Measurements from ENCODE around the gene CCDC106. TPM values are rescaled to one million over a fixed set of nuclear protein-coding genes. Genes with fewer than 3 reads are reported as not detected.

The CCDC106 gene
- total and polyA plus RNA-seq, 2 of the 4 experiments (the other 2 are of a cell fraction) = 2.3 to 13.6 TPM

GRCh38 chr19:55646889-55647731 lies 902 bp upstream of the CCDC106 start (continued):
- TF ChIP-seq NFE2L2 (IDR thresholded peaks at IDR 0.05; ENCODE audit: low read depth, low read length) = no peak
- TF ChIP-seq POLR2A (IDR thresholded peaks at IDR 0.05; ENCODE audit: low read depth, low read length) = no peak
- TF ChIP-seq RAD21 (IDR thresholded peaks at IDR 0.05; ENCODE audit: low read length) = no peak

GRCh38 chr19:55648585-55649267 lies 714 bp downstream of the CCDC106 start:
- peaks cover 8% of the 10 kb centered on the region for H3K4me1 ChIP-seq (ENCODE audit: control insufficient read depth, insufficient read depth, low read length)
- WGBS, 2 experiments (ENCODE audit: extremely low coverage in 2 of 2, insufficient read length in 1 of 2) = 15% methylated on average over 5 of the region's 25 CpGs; no CpG with 5 or more reads in 1 of the 2 experiments
- no peaks in the 10 kb centered on the region for H3K9me3 ChIP-seq (ENCODE audit: control insufficient read depth, insufficient read depth, low read length)
- peak overlapping the region; percentile 99 for H3K4me2 ChIP-seq (ENCODE audit: low read depth, low read length)
- TF ChIP-seq MXI1 (IDR thresholded peaks at IDR 0.05; ENCODE audit: borderline replicate concordance, low read depth, low read length) (no peak), CHD1 (IDR thresholded peaks at IDR 0.05; ENCODE audit: low read depth, low read length) (no peak), USF2 (IDR thresholded peaks at IDR 0.05; ENCODE audit: low read depth, low read length) (no peak), MAZ (IDR thresholded peaks at IDR 0.05; ENCODE audit: borderline replicate concordance, low read depth, low read length) (no peak), RFX5 (IDR thresholded peaks at IDR 0.05; ENCODE audit: low read depth, low read length) (no peak), CEBPB (IDR thresholded peaks at IDR 0.05; ENCODE audit: low read depth, low read length) (no peak), SMC3 (IDR thresholded peaks at IDR 0.05; ENCODE audit: low read depth, low read length) (no peak), RAD21 (IDR thresholded peaks at IDR 0.05; ENCODE audit: low read length) (no peak), RCOR1 (IDR thresholded peaks at IDR 0.05; ENCODE audit: insufficient replicate concordance, low read length) (no peak)
- TF ChIP-seq, protein P1, sequence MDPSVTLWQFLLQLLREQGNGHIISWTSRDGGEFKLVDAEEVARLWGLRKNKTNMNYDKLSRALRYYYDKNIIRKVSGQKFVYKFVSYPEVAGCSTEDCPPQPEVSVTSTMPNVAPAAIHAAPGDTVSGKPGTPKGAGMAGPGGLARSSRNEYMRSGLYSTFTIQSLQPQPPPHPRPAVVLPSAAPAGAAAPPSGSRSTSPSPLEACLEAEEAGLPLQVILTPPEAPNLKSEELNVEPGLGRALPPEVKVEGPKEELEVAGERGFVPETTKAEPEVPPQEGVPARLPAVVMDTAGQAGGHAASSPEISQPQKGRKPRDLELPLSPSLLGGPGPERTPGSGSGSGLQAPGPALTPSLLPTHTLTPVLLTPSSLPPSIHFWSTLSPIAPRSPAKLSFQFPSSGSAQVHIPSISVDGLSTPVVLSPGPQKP (IDR thresholded peaks at IDR 0.05; ENCODE audit: borderline replicate concordance, low read depth, low read length) = no peak
- POLR2A ChIA-PET (ENCODE audit: unreplicated experiment) = interaction anchor here (0.6 kb wide), 1 partner anchor 33 kb away, joined by 12 read pairs; no protein-coding TSS in a partner anchor
- peak overlapping the region; percentile 86 for H3K4me3 ChIP-seq (ENCODE audit: insufficient read depth, low read depth, low read length)
- H2BK5ac ChIP-seq (ENCODE audit: low read depth, low read length, poor library complexity, severe bottlenecking) = peak overlapping the region; percentile 94
- H3K14ac ChIP-seq (replicated peaks; ENCODE audit: low read depth, low read length) = peak overlapping the region; percentile 94
- peak overlapping the region; percentile 94; the same call in 1 of the 2 replicates for H3K23ac ChIP-seq (ENCODE audit: low read depth, low read length)
- H2BK15ac ChIP-seq (ENCODE audit: low read depth, low read length) = 0 out of 3 replicates have a peak overlapping the region, but pooled peaks have one; percentile 59
- no peak for ATAC-seq (ENCODE audit: low read depth)
- H4K8ac ChIP-seq (ENCODE audit: low read depth in 2 of 2, low read length in 2 of 2) = peak overlapping the region; percentile 92 to 100
- H3K36me3 ChIP-seq (ENCODE audit: control insufficient read depth, insufficient read depth, low read length) = peaks cover 19% of the 10 kb centered on the region
- peak overlapping the region; percentile 92 for H3K4ac ChIP-seq (ENCODE audit: low read depth, low read length)
- DNase-seq = no peak
- no peak overlapping the region for H2BK120ac ChIP-seq (ENCODE audit: low read depth, low read length)
- dilution Hi-C loops (cut with HindIII; ENCODE audit: low sequenced_read_pairs, unreplicated experiment) (no loop called here), intact Hi-C loops (cut with micrococcal nuclease) (no loop called here), in situ Hi-C loops (cut with MboI; ENCODE audit: low sequenced_read_pairs) (loop anchor here (25.0 kb wide), 2 partner anchors 361 to 536 kb away; partner anchors contain the start of genes BRSK1, HSPBP1 and PPP1R12C)
- CTCF ChIA-PET = no interaction called here
- H2AK5ac ChIP-seq (ENCODE audit: low read depth, low read length) = peak overlapping the region; percentile 98
- H3K79me1 ChIP-seq (ENCODE audit: low read depth in 1 of 2, low read length in 2 of 2) = peaks cover 18 to 45% of the 10 kb centered on the region in 2 experiments
- H2BK20ac ChIP-seq (ENCODE audit: low read depth, low read length) = no peak overlapping the region; the same call in 1 of the 2 replicates
- no peaks in the 10 kb centered on the region for H3K9me1 ChIP-seq (ENCODE audit: insufficient read depth, low read length)
- peak overlapping the region; percentile 100 for H2AK9ac ChIP-seq (replicated peaks; ENCODE audit: low read depth, low read length, poor library complexity)
- peak overlapping the region; percentile 97 for H3K27ac ChIP-seq (ENCODE audit: insufficient read depth, low read length)
- no TSS peak for BruUV-seq (replicated peaks)
- H4K91ac ChIP-seq (ENCODE audit: insufficient read depth, low read depth, low read length) = peak overlapping the region; percentile 85
- peak overlapping the region; percentile 60; the same call in 1 of the 2 replicates for H3K56ac ChIP-seq (ENCODE audit: extremely low read depth, insufficient read depth, low read length)
- H4K5ac ChIP-seq (ENCODE audit: low read depth, low read length) = peak overlapping the region; percentile 88
- H3K18ac ChIP-seq (ENCODE audit: low read depth, low read length) = peak overlapping the region; percentile 55; the same call in 1 of the 2 replicates
- no peaks in the 10 kb centered on the region for H4K20me1 ChIP-seq (ENCODE audit: insufficient read depth, low read length)
- peak overlapping the region; percentile 95 for H2AFZ ChIP-seq (replicated peaks; ENCODE audit: low read length, poor library complexity)
- peak overlapping the region; percentile 95 for H3K9ac ChIP-seq (ENCODE audit: low read depth, low read length)
- no peaks in the 10 kb centered on the region for H3K27me3 ChIP-seq (ENCODE audit: control insufficient read depth, insufficient read depth, low read length)

Measured in IMR-90 (cell line).